ENCODE data around the gene PTH1R. TPM values are rescaled to one million over a fixed set of nuclear protein-coding genes. Genes with fewer than 3 reads are reported as not detected.

Gene PTH1R
- polyA plus RNA-seq, 1 experiment: 2.1 TPM

DNA sequence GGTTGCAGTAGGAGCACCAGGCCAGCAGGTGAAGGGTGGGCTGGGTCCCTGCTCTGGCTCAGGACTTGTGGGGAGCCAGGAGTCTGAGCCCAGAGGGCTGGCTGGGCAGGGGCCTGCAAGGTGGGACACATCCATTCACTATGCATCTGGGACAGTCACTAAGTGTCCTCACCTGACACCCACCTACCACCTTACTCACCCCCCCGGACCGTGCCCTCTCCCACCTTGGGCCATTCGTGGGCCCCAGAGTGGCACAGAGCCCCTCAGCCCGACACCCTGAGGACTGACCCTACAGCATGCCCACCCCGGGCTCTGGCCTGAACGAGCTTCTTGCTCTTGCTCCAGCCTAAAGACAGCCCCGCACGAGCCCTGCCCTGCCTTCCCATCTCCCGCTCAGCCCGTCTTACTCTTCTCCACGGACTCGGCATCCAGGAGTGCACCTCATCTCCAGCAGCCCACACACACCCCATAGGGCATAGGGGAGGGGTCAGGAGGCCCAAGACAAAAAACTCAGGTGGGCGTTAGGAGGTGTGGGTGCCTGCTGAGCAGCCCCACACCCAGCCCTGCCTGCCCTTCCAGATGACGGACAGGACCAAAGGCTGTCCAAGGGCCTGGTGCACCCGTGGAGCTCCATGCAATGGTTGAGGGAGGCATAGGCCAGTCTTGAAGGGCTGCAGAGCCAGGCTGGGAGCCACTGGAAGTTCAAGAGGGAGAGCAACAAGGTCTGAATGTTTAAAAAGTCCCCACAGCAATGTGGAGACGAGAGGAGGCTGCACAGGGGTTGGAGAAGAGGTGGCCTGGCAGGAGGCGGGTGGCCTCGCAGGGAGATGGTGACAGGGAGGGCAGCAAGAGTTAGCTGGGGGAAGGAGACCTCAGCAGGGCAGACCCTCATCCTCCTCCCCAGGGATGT is 27.0 kb downstream of the PTH1R start:
- H3K4me3 ChIP-seq (ENCODE audit: low read depth, low read length): no peak overlapping the region
- DNase-seq (ENCODE audit: low read depth): no peak
- CTCF ChIA-PET: interaction anchor here (1.5 to 7.4 kb wide), 2 partner anchors 9 to 37 kb away, joined by 4 to 50 read pairs; no protein-coding TSS in a partner anchor
- H3K36me3 ChIP-seq (ENCODE audit: control insufficient read depth, insufficient read depth, low read length): no peaks in the 10 kb centered on the region
- TF ChIP-seq, protein P1, sequence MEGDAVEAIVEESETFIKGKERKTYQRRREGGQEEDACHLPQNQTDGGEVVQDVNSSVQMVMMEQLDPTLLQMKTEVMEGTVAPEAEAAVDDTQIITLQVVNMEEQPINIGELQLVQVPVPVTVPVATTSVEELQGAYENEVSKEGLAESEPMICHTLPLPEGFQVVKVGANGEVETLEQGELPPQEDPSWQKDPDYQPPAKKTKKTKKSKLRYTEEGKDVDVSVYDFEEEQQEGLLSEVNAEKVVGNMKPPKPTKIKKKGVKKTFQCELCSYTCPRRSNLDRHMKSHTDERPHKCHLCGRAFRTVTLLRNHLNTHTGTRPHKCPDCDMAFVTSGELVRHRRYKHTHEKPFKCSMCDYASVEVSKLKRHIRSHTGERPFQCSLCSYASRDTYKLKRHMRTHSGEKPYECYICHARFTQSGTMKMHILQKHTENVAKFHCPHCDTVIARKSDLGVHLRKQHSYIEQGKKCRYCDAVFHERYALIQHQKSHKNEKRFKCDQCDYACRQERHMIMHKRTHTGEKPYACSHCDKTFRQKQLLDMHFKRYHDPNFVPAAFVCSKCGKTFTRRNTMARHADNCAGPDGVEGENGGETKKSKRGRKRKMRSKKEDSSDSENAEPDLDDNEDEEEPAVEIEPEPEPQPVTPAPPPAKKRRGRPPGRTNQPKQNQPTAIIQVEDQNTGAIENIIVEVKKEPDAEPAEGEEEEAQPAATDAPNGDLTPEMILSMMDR (IDR thresholded peaks at IDR 0.05; ENCODE audit: insufficient read depth, low read depth, low read length): no peak
- H3K27me3 ChIP-seq (ENCODE audit: control insufficient read depth, insufficient read depth, low read length): no peaks in the 10 kb centered on the region
- POLR2A ChIA-PET: no interaction called here

DNA sequence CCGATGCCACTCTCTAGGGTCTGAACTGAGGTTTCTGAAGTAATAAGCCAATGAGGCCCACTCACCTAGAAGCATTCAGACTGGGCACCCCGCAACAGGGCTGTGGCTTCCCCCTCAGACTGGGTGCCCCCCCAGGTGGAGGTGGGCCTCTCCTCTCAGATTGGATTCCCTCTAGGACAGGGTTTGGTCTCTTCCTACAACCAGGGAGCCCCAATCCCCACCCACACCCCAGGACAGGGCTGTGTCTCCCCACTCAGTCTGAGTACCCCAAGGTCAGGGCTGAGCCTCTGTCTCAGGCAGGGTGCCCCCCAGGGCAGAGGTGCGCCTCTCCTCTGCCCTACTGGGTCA is 27.7 kb downstream of the PTH1R start:
- CTCF ChIA-PET: interaction anchor here (1.5 kb wide), 1 partner anchor 10 kb away, joined by 4 read pairs; no protein-coding TSS in a partner anchor

DNA sequence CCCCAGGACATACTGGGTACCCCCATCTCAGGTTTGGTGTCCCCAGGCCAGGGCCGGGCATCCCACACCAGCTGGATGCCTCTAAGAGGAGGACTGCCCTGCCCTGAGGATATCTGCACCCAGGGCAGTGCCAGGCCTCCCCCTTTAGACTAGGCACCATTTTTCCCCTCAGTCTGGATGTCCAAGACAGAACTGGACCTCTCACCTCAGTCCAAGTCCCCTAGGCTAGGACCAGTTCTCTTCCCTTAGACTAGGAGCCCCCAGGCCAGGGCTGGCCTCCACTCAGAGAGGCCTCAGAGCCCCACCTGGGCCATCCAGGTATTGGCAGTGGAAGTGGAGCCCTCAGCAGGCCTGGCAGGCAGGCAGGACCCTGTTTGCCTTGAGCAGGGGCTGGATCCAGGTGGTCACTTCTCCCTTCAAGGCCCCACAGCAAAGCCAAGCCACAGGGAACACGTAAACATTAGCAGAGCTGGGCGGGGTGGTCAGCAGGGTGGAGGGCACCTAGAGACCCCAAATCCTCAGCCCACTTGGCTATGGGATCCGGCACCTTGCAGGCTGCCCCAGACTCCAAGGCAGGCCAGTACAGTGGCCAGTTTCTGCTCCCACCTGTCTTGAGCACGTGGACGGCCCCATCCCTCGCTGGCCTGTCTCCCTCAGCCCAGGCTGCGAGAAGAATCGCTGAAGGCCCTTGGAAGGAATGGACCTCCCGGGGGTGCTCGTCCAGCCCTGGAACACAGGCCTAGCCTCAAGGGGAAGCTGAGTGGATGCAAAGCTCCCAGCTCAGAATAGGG is 28.3 kb downstream of the PTH1R start:
- Histone ChIP-seq H3K4me3 (ENCODE audit: low read depth, low read length) (no peak overlapping the region), H3K36me3 (ENCODE audit: control insufficient read depth, insufficient read depth, low read length) (no peaks in the 10 kb centered on the region), H3K27me3 (ENCODE audit: control insufficient read depth, insufficient read depth, low read length) (no peaks in the 10 kb centered on the region)
- CTCF ChIA-PET: interaction anchor here (0.6 to 1.4 kb wide), 3 partner anchors 10 to 201 kb away, joined by 3 to 4 read pairs (median 4); no protein-coding TSS in a partner anchor
- TF ChIP-seq, protein P1 (IDR thresholded peaks at IDR 0.05; ENCODE audit: insufficient read depth, low read depth, low read length): no peak
- no peak for DNase-seq (ENCODE audit: low read depth)
- POLR2A ChIA-PET: no interaction called here

More for the DNA sequence above, 27.7 kb downstream of the PTH1R start:
- TF ChIP-seq, protein P1 (IDR thresholded peaks at IDR 0.05; ENCODE audit: insufficient read depth, low read depth, low read length): no peak
- H3K36me3 ChIP-seq (ENCODE audit: control insufficient read depth, insufficient read depth, low read length): no peaks in the 10 kb centered on the region
- POLR2A ChIA-PET: no interaction called here
- no peak for DNase-seq (ENCODE audit: low read depth)
- H3K27me3 ChIP-seq (ENCODE audit: control insufficient read depth, insufficient read depth, low read length): no peaks in the 10 kb centered on the region
- H3K4me3 ChIP-seq (ENCODE audit: low read depth, low read length): no peak overlapping the region

DNA sequence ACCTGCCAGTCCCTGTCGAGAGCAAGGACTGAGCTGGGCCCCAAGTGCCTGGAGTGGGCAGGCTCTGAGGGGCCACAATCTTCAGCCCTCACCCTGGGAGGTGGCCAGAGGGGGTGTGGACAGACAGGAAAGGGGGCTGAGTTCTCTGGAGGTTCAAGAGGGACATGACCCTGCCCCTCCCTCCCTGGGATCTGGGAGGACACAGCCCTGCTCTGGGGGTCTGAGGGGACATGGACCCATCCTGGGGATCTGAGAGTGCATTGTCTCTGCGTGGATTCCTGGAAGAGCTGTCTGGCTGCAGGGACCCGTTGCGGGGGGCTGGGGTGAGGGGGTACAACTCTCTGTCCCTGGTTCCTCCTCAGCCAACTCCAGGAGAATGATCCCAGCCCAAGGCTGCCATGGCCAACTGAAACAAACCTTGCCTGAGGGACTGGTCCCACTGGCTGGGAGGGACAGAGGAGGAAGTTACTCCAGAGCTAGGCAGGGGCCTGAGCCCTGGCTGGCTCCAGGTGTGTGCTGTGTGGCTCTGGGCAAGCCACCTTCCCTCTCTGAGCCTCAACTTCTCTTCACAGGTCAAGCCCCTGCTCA is 29.0 kb downstream of the PTH1R start:
- no peaks in the 10 kb centered on the region for H3K27me3 ChIP-seq (ENCODE audit: control insufficient read depth, insufficient read depth, low read length)
- no peak for DNase-seq (ENCODE audit: low read depth)
- H3K4me3 ChIP-seq (ENCODE audit: low read depth, low read length): no peak overlapping the region
- H3K36me3 ChIP-seq (ENCODE audit: control insufficient read depth, insufficient read depth, low read length): no peaks in the 10 kb centered on the region
- ChIA-PET POLR2A (no interaction called here), CTCF (interaction anchor here (0.6 to 1.4 kb wide), 5 partner anchors 11 to 203 kb away, joined by 3 to 4 read pairs (median 3); no protein-coding TSS in a partner anchor)
- TF ChIP-seq, protein P1 (IDR thresholded peaks at IDR 0.05; ENCODE audit: insufficient read depth, low read depth, low read length): no peak
